K562 (cell line): ENCODE measurements around the gene LHX3.
A peak's percentile ranks its signal among the peaks of the same experiment; 100 is the strongest.

Experiments used
- CBX5 ChIP-seq: IDR thresholded peaks from 2 replicates; pipeline ENCODE4 v1.6.1; 2014; ENCODE audit warnings: low read depth, borderline replicate concordance
- PHB2 ChIP-seq: fragments of 450-650 bp; IDR thresholded peaks from 2 replicates; pipeline ENCODE4 v1.6.1; 2017; ENCODE audit warnings: low read depth
- SP1 ChIP-seq: sonication (generic); formaldehyde crosslinking; IDR thresholded peaks from 2 replicates; pipeline ENCODE4 v1.8.1; 2022; ENCODE audit warnings: mild to moderate bottlenecking, missing genetic modification reagents
- TAF7 ChIP-seq: fragments of 450-650 bp; IDR thresholded peaks from 2 replicates; pipeline ENCODE4 v1.6.1; 2016; ENCODE audit warnings: missing genetic modification characterization, missing compliant biosample characterization
- ZNF174 ChIP-seq: fragments of 250-450 bp; sonication (Bioruptor Pico); IDR thresholded peaks from 2 replicates; pipeline ENCODE4 v1.4.0; 2020; ENCODE audit warnings: mild to moderate bottlenecking
- ZNF384 ChIP-seq: IDR thresholded peaks from 2 replicates; pipeline ENCODE4 v1.6.1; 2012; ENCODE audit warnings: low read depth, low read length, improper control_type of control experiment
- TF ChIP-seq, protein P1 (sequence below): sonication (generic); formaldehyde crosslinking; IDR thresholded peaks from 2 replicates; pipeline ENCODE4 v1.9.0; 2022; ENCODE audit warnings: mild to moderate bottlenecking, missing genetic modification reagents
- TF ChIP-seq, protein P2 (sequence below), 3 experiments: IDR thresholded peaks in 2 of 3; conservative IDR thresholded peaks in 1 of 3; 2 replicates each; pipeline ENCODE4 v1.5.1; 2011 to 2012; ENCODE audit warnings: low read length in 3 of 3, mild to moderate bottlenecking in 3 of 3, control low read depth in 2 of 3, improper control_type of control experiment in 1 of 3, inconsistent platforms in 1 of 3, low read depth in 1 of 3, mixed read lengths in 1 of 3, moderate library complexity in 1 of 3; ENCODE audit not compliant: insufficient read depth in 2 of 3
- TF ChIP-seq, protein P3 (sequence below): sonication (generic); formaldehyde crosslinking; IDR thresholded peaks from 2 replicates; pipeline ENCODE4 v1.9.0; 2022; ENCODE audit warnings: mild to moderate bottlenecking, missing genetic modification reagents
- TF ChIP-seq, protein P4 (sequence below): fragments of 250-450 bp; sonication (Bioruptor Pico); IDR thresholded peaks from 2 replicates; pipeline ENCODE4 v1.8.0; 2022; ENCODE audit warnings: inconsistent platforms

DNA sequence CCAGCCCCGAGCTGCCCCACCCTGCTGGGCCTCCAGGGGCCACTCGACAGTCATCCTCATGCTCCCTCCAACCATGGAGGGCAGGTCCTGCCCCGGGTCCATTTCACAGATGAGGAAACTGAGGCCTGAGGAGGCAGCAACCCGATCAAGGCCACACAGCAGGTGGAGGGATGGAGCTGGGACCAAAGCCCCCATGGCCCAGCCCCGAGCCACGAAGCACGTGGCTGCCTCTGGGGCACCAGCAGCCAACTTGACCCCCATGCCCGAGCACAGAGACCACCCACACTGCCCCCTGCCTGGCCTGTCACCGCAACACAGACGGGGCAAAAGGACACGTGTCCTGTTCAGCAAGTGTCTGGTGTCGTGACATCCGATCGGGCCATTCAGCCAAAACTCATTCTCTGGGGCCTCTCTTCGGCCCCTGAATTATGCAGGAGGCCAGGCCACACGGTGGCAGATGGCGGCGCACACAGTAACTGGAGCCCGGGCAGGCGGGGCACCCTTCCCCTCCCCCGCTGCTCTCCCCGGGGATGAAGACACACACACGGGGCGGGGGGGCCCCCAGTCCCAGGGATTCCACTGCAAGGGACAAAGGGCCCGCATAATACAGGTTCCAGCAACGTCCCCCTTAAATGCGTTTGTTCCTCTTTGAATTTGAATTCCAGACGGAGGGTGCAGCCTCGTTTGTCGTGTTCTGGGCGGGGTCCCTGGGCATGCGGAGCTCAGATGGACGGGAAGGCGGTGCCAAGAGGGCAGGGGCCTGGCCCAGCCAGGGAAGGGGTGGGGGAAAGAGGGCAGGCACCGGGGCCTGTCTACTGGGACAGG, 56.8 kb downstream of the LHX3 start:
- TF ChIP-seq, protein P1, sequence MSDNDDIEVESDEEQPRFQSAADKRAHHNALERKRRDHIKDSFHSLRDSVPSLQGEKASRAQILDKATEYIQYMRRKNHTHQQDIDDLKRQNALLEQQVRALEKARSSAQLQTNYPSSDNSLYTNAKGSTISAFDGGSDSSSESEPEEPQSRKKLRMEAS = 0 out of 2 replicates have a peak, but pooled peaks have one; percentile 16
- TF ChIP-seq ZNF174 (CRISPR knock-in tag) (no peak), SP1 (CRISPR knock-in tag) (no peak), CBX5 (no peak), PHB2 (no peak), TAF7 (tag) (no peak), ZNF384 (no peak)
- TF ChIP-seq, protein P2, sequence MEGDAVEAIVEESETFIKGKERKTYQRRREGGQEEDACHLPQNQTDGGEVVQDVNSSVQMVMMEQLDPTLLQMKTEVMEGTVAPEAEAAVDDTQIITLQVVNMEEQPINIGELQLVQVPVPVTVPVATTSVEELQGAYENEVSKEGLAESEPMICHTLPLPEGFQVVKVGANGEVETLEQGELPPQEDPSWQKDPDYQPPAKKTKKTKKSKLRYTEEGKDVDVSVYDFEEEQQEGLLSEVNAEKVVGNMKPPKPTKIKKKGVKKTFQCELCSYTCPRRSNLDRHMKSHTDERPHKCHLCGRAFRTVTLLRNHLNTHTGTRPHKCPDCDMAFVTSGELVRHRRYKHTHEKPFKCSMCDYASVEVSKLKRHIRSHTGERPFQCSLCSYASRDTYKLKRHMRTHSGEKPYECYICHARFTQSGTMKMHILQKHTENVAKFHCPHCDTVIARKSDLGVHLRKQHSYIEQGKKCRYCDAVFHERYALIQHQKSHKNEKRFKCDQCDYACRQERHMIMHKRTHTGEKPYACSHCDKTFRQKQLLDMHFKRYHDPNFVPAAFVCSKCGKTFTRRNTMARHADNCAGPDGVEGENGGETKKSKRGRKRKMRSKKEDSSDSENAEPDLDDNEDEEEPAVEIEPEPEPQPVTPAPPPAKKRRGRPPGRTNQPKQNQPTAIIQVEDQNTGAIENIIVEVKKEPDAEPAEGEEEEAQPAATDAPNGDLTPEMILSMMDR (IDR thresholded peaks at IDR 0.05 in 2 of 3, conservative IDR thresholded peaks at IDR 0.05 in 1 of 3; ENCODE audit: insufficient read depth in 2 of 3, low read depth in 1 of 3, low read length in 3 of 3) = no peak
- TF ChIP-seq, protein P3, sequence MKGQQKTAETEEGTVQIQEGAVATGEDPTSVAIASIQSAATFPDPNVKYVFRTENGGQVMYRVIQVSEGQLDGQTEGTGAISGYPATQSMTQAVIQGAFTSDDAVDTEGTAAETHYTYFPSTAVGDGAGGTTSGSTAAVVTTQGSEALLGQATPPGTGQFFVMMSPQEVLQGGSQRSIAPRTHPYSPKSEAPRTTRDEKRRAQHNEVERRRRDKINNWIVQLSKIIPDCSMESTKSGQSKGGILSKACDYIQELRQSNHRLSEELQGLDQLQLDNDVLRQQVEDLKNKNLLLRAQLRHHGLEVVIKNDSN = 0 out of 2 replicates have a peak, but pooled peaks have one; percentile 23
- TF ChIP-seq, protein P4, sequence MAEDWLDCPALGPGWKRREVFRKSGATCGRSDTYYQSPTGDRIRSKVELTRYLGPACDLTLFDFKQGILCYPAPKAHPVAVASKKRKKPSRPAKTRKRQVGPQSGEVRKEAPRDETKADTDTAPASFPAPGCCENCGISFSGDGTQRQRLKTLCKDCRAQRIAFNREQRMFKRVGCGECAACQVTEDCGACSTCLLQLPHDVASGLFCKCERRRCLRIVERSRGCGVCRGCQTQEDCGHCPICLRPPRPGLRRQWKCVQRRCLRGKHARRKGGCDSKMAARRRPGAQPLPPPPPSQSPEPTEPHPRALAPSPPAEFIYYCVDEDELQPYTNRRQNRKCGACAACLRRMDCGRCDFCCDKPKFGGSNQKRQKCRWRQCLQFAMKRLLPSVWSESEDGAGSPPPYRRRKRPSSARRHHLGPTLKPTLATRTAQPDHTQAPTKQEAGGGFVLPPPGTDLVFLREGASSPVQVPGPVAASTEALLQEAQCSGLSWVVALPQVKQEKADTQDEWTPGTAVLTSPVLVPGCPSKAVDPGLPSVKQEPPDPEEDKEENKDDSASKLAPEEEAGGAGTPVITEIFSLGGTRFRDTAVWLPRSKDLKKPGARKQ (CRISPR knock-in tag) = no peak
